Coronary artery (tissue), 2 donors: ENCODE results near the gene KIF26B.

ENCODE experiments used
- DNase-seq: peaks from one replicate; pipeline ENCODE4 v3.0.0-alpha.2; 2017; ENCODE audit warnings: low spot score
- H3K27ac ChIP-seq, 2 donors: fragments of 200-600 bp; sonication (generic); one replicate each; pipeline ENCODE4 v1.5.1; 2016 to 2019
- H3K4me3 ChIP-seq: fragments of 200-600 bp; sonication (generic); 2 replicates; pipeline ENCODE4 v1.5.1; 2016; ENCODE audit warnings: mild to moderate bottlenecking, moderate library complexity
- TF ChIP-seq, protein P1 (sequence below): fragments of 200-600 bp; sonication (generic); IDR thresholded peaks from one replicate; pipeline ENCODE4 v1.5.1; 2019; ENCODE audit warnings: antibody characterized with exemption

The KIF26B gene

DNA sequence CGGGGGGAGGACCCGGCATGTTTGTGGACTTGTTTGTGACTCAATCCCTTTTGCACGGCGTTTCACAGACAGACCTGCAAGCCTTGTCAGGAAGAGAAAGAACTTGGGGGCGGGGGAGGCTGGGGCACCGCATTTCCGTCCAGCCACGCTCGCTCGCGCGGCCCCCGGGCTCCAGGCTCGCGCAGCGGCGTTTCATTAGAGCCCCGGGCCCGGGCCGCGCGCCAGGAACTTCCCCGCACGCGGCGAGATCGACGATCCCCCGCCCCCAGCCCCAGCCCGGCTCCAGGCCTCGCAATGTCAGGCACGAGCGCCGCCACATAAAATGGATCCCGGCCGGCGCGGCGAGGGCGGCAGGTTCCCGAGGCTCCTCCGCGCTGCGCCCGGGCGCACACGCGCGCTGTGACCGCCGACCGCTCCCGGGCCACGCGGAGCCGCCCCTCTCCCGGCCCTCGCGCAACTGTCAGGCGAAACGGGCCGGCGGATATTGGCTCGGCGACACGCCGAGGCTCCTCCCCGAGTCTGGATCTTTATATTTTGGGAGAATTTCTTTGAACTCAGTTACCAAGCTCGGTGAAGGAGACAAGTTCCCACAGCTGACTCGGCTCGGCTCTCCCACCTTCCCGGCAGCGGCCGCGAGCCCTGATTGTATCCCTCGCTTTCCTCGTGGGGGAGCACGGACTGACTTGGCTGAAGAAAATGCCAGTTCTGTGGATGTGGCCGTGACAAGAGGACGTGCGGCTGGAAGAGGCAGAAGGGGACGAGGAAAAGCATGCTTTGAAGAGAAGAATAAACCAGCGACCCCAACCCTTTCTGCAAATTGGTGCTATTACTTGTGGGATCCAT lies at the start of gene KIF26B:
Gene KIF26B (plus strand): TSS at position 557 of the 843 bp plus-strand sequence. CDS start 440 bp downstream, outside the sequence.
- no peak for DNase-seq
- Histone ChIP-seq H3K27ac (no peak within 1 kb of the TSS), H3K4me3 (peak within 1 kb of the TSS; percentile 73)
- TF ChIP-seq, protein P1, sequence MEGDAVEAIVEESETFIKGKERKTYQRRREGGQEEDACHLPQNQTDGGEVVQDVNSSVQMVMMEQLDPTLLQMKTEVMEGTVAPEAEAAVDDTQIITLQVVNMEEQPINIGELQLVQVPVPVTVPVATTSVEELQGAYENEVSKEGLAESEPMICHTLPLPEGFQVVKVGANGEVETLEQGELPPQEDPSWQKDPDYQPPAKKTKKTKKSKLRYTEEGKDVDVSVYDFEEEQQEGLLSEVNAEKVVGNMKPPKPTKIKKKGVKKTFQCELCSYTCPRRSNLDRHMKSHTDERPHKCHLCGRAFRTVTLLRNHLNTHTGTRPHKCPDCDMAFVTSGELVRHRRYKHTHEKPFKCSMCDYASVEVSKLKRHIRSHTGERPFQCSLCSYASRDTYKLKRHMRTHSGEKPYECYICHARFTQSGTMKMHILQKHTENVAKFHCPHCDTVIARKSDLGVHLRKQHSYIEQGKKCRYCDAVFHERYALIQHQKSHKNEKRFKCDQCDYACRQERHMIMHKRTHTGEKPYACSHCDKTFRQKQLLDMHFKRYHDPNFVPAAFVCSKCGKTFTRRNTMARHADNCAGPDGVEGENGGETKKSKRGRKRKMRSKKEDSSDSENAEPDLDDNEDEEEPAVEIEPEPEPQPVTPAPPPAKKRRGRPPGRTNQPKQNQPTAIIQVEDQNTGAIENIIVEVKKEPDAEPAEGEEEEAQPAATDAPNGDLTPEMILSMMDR = no peak

DNA sequence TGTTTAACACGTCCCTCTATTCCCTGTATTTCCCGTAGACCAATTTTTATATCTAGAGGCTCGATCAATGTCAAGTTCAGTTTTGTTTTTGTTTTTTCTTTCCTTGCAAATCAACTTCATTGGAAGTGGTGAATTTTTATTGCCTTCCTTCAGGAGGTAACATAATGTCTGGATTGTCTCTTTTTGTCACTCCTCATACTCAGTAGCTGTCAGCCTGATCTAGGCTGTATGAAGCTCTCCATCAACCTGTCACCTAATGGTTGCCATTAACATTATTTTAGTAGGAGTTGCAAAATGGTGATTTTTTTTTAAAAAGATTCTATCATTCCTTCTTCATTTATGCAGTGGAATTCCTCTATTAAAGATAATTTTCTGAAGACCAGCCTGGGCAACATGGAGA lies 49.7 kb upstream of the KIF26B start:
- DNase-seq = no peak
- Histone ChIP-seq H3K27ac (no peak overlapping the region), H3K4me3 (no peak overlapping the region)
- TF ChIP-seq, protein P1 = no peak

- Histone ChIP-seq H3K27ac (no peak overlapping the region), H3K4me3 (no peak overlapping the region)
- TF ChIP-seq, protein P1 = no peak
- no peak for DNase-seq
These were observed 48.9 kb upstream of the KIF26B start for GRCh38 chr1:245105815-245106410.

GRCh38 chr1:245107776-245108114 lies 47.0 kb upstream of the KIF26B start:
- DNase-seq = no peak
- no peak overlapping the region for H3K27ac ChIP-seq
- no peak overlapping the region for H3K4me3 ChIP-seq
- TF ChIP-seq, protein P1 = no peak

DNA sequence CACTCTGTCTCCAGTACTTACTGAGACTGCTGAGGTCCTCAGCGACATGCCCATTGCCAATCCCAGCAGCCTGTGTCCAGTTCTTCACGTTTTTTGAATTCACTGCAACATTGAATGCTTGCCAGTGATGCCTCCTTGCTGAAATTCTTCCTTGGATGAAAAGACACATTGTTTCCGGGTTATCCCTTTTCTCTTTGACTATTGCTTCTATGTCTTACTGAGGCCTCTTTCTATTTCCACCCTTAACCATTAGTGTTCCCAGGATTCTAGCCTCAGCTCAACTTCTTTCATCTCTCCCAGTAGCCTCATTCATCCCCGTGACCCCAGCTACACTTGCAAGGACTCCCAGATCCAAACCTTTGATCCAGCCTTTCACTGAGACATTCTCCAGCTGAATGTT lies 46.5 kb upstream of the KIF26B start:
- TF ChIP-seq, protein P1 = no peak
- Histone ChIP-seq H3K27ac (no peak overlapping the region), H3K4me3 (no peak overlapping the region)
- DNase-seq = no peak

- TF ChIP-seq, protein P1 = no peak
- Histone ChIP-seq H3K4me3 (no peak overlapping the region), H3K27ac (no peak overlapping the region)
- DNase-seq = no peak
These were observed 45.9 kb upstream of the KIF26B start for GRCh38 chr1:245108909-245109308.

GRCh38 chr1:245110406-245110805 lies 44.4 kb upstream of the KIF26B start:
- Histone ChIP-seq H3K27ac (no peak overlapping the region), H3K4me3 (no peak overlapping the region)
- no peak for DNase-seq
- TF ChIP-seq, protein P1 = no peak
